Measurements from ENCODE around the gene SNRNP70. TPM values are rescaled to one million over a fixed set of nuclear protein-coding genes. Genes with fewer than 3 reads are reported as not detected.
"Not testable (repeated sequence)": the region's sequence is repeated elsewhere in the genome, so short reads cannot be mapped to it uniquely, and the experiment has no call there.

Gene SNRNP70
- total RNA-seq, 2 donors from 2014 or later: 185 to 346 TPM

DNA sequence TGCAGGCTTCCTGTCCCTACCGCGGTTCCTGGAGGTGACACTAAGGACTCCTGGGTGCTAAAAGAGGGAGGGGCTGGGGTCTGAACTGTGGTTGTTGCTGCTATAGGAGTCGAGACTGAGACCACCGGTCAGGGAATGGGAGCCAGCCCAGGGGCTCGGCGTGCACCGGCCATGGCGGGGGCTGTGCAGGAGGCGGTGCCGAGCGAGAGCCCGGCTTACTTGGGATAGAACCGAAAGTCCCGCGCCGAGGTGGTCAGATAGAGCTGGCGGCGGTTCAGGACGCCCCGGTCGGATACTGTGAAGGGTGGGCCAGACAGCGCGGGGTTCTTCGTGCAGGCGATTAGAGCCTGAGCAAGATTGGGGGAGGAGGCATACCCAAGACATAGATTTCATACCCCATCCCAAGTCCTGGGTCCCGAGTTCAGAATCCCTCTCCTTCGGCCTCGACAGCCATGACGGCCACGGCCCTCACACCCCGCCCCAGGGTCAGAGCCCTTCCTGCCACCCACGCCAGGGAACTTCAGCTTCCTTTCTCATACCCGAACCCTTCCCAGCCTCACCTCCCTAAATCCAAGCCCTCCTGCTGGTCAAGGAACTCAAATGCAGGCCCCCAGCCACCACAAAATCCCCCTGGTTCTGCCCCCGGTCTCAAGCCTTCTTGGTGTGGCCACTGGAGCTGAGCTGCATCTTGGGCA, 28.2 kb upstream of the SNRNP70 start:
- peaks cover 15% of the 10 kb centered on the region in 2 donors for H3K4me1 Mint-ChIP-seq (ENCODE audit: low read depth in 2 of 2)
- H3K9me3 Mint-ChIP-seq; DNase-seq (ENCODE audit: low spot score); H3K36me3 Mint-ChIP-seq: not testable (repeated sequence)
- H3K4me3 Mint-ChIP-seq: peak overlapping the region; percentile 82
- peaks cover 23 to 32% of the 10 kb centered on the region in 2 donors for H3K27me3 Mint-ChIP-seq
- peak overlapping the region in 1 of 2 donors; percentile 48 for H3K27ac Mint-ChIP-seq
- peak in 1 of 2 donors; percentile 26 for ATAC-seq

DNA sequence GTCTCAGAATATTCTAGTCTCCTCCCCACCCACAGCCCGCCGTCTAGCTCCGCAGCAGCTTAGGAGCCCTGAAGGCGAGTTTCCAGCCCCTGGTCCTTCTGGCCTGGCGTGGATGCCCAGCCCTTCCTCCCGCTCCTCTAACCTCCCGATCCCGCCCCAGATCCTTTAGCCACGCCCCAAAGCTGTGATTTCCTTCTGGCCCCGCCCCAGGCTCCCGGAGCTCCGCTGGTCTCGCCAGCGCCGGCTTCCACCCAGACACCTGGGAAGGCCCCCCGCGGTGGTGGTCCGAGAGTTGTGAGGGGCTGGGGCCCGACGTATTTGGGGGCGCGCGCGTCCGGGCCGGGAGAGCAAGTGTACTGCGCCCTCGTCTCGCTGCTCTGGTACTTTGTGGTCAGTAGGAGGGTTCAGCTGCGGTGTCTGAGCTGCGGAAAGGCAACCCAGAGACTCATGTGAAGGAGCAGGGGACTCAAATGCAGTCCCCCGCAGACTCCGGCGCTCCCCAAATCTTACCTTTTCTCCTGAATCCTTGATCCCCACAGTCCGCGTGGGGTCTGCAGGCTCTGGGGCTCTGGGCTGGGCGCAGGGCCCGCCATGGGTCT, 27.5 kb upstream of the SNRNP70 start, which contains the start of gene CGB7:
TSS of gene CGB7 (minus strand) at position 114 of the 599 bp plus-strand sequence. CDS start 2,374 bp downstream, outside the sequence.
- H3K27me3 Mint-ChIP-seq: peaks cover 23 to 32% of the 10 kb centered on the region in 2 donors
- peaks cover 15% of the 10 kb centered on the region in 2 donors for H3K4me1 Mint-ChIP-seq (ENCODE audit: low read depth in 2 of 2)
- ATAC-seq (peak; percentile 25 to 48), DNase-seq (ENCODE audit: low spot score) (no peak)
- H3K9me3 Mint-ChIP-seq: no peaks in the 10 kb centered on the region
- H3K4me3 Mint-ChIP-seq: peak within 1 kb of the TSS; percentile 82
- peak within 1 kb of the TSS in 1 of 2 donors; percentile 48 for H3K27ac Mint-ChIP-seq
- H3K36me3 Mint-ChIP-seq: no peaks in the 10 kb centered on the region

DNA sequence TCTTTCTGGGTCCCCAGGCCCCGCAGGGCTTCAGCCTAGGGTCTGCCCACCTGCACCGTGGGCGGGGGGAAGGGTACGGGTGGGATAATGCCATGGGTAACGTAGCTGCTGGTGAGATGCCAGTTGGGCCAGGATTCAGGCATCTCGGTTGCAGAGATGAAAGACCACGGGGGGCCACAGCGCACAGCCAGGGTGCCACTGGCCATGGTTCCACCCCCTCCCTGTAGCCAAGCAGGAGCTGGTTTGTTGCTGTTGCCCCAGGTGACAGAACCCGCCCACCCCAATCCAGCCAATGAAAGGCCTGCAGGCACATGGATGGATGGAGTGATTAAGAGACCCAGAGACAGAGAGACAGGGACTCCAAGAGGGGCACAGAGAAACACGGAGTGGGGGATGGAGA, 26.7 kb upstream of the SNRNP70 start:
- H3K4me1 Mint-ChIP-seq (ENCODE audit: low read depth in 2 of 2): peaks cover 15% of the 10 kb centered on the region in 2 donors
- DNase-seq (ENCODE audit: low spot score) (no peak), ATAC-seq (no peak)
- no peak overlapping the region for H3K4me3 Mint-ChIP-seq
- H3K36me3 Mint-ChIP-seq: no peaks in the 10 kb centered on the region
- no peaks in the 10 kb centered on the region for H3K9me3 Mint-ChIP-seq
- no peak overlapping the region for H3K27ac Mint-ChIP-seq
- peaks cover 25 to 32% of the 10 kb centered on the region in 2 donors for H3K27me3 Mint-ChIP-seq

DNA sequence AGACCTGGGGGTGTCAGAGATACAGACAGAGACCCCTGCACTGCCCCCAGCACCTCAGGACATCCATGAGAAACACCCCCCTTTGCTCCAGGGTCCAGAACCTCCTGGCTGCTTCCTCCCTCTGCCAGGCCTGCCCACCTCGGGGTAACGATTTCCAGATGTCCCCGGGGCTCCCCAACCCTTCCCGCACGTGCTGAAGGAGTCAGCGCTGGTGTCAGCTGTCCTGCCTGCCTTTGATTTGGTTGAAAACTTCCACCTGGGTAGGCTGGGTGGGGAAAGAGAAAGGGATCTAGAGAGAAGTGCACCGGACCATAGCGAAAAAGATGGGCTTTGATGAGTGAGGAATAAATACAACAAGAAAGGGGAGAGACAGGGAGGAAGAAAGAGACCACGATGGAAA, 26.2 kb upstream of the SNRNP70 start:
- Mint-ChIP-seq H3K36me3 (no peaks in the 10 kb centered on the region), H3K9me3 (no peaks in the 10 kb centered on the region), H3K27ac (no peak overlapping the region), H3K4me3 (no peak overlapping the region), H3K27me3 (peaks cover 25 to 32% of the 10 kb centered on the region in 2 donors), H3K4me1 (ENCODE audit: low read depth in 2 of 2) (peaks cover 15% of the 10 kb centered on the region in 2 donors)
- DNase-seq (ENCODE audit: low spot score) (no peak), ATAC-seq (no peak)

DNA sequence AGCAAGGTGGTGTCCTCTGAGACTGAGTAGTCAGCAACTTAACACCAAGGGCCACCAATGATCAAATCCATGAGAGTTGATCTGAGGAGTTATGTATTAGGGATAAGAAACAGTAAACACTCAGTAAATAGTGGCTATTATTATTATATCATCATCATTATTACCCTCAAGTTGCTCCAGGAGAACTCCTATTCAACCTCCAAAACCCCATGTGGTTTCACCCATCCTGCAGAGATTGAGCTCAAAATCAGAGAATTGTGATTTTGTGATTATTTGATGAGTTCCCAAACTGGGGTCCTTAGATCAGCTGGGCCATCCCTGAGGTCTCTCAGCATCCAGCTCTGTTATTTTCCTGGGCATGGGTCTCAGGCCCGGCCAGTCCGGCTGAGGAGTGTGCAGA, 24.3 kb upstream of the SNRNP70 start:
- no peak for ATAC-seq
- Mint-ChIP-seq H3K27me3 (peaks cover 31 to 41% of the 10 kb centered on the region in 2 donors), H3K4me1 (ENCODE audit: low read depth in 2 of 2) (peaks cover 15 to 20% of the 10 kb centered on the region in 2 donors), H3K36me3 (no peaks in the 10 kb centered on the region), H3K27ac (no peak overlapping the region), H3K4me3 (no peak overlapping the region), H3K9me3 (no peaks in the 10 kb centered on the region)
- DNase-seq (ENCODE audit: low spot score): no peak

DNA sequence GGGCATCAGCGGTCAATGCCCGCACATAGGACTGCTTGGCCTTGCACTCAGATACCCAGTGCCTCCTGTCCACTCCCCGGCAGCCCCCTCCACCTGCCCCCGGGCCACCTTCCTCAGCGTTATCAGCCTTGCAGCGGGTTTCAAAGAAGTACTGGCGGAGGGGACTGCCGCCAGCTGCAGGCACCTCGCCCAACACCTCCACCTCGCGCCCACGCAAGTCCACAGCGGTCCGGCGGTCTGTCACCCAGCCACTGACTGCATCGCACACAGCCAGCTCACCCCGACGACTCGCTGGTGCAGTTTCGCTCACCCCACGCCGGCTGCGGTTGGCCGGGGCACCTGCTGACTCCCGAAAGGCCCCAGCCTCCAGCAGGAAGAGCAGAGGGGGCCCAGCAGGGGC, 23.8 kb upstream of the SNRNP70 start:
- Mint-ChIP-seq H3K27ac (no peak overlapping the region), H3K27me3 (peaks cover 32 to 45% of the 10 kb centered on the region in 2 donors), H3K4me1 (ENCODE audit: low read depth in 2 of 2) (peaks cover 15 to 20% of the 10 kb centered on the region in 2 donors), H3K9me3 (no peaks in the 10 kb centered on the region), H3K36me3 (no peaks in the 10 kb centered on the region), H3K4me3 (no peak overlapping the region)
- ATAC-seq: peak; percentile 61 to 82
- peak; percentile 67 for DNase-seq (ENCODE audit: low spot score)

DNA sequence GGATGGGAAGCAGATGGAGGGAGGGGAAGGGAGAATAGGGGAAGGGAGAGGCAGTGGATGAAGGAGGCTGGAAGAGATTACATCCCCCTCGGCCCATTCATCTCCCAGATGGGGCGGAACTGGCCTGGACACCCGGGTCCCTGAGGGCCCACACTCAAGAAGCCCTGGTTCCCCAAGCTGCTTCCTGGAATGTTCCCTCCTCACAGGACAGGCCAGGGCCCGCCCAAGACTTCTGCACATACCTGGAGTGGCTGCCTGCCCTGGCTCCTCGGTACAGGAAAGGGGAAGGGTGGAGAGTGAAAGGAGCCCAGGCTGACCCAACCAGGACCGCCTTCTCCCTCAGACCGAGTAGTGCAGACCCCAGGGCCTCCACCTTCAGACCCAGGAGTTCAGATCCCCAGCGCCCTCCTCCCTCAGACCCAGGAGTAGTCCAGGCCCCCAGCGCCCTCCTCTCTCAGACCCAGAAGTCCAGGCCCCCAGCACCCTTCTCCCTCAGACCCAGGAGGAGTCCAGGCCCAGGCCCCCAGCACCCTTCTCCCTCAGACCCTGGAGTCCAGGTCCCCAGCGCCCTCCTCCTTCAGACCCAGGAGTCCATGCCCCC, 21.1 kb upstream of the SNRNP70 start:
- no peaks in the 10 kb centered on the region for H3K36me3 Mint-ChIP-seq
- ATAC-seq (no peak), DNase-seq (ENCODE audit: low spot score) (no peak)
- no peaks in the 10 kb centered on the region for H3K9me3 Mint-ChIP-seq
- no peak overlapping the region for H3K4me3 Mint-ChIP-seq
- H3K27me3 Mint-ChIP-seq: peaks cover 36 to 50% of the 10 kb centered on the region in 2 donors
- H3K27ac Mint-ChIP-seq: no peak overlapping the region
- H3K4me1 Mint-ChIP-seq (ENCODE audit: low read depth in 2 of 2): peaks cover 0 to 7% of the 10 kb centered on the region in 2 donors

DNA sequence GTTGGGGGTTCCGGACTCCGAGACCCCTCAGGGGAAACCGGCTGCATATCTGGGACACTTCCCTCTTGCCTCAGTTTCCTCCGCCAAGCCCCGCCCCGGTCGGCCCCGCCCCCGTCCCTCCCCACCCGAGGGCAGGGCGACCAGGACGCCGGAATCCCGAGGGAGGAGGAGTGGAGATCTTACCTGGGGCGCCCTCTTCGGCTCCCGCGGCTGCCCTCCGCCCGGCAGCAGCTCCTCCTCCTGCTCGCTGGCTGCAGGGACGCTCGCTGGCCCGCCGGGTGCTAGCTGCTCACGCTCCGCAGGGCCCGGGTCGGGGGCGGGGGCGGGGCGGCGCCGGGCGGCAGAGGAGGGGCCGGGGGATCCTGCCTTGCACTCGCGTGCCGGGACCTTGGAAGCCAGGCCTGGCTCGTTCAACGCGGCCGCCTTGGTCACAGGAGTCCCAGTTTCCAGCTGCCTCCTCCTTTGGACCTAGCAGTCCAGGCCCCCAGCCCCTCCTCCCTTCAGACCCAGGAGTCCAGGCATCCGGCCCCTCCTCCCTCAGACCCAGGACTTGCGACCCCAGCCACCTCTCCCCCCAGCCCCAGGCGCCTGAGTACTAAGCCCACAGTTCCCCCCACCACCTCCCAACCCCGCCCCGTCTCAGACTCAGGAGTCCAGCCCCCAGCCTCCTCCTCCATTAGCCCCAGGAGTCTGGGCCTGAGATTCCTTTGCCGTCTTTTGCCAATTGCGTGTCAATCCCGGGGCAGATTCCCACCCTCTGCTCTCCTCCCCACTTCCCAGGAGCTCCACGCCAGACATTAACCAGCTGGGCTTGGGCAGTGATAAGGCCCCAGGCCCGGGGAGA, 20.3 kb upstream of the SNRNP70 start, which contains the start of gene NTF4:
TSS of gene NTF4 (minus strand) at position 51 of the 844 bp plus-strand sequence. CDS start 2,821 bp downstream, outside the sequence.
- H3K4me3 Mint-ChIP-seq: no peak within 1 kb of the TSS
- peaks cover 0 to 7% of the 10 kb centered on the region in 2 donors for H3K4me1 Mint-ChIP-seq (ENCODE audit: low read depth in 2 of 2)
- ATAC-seq: no peak
- H3K36me3 Mint-ChIP-seq: no peaks in the 10 kb centered on the region
- H3K27ac Mint-ChIP-seq: no peak within 1 kb of the TSS
- DNase-seq (ENCODE audit: low spot score): no peak
- peaks cover 4% of the 10 kb centered on the region for H3K9me3 Mint-ChIP-seq
- H3K27me3 Mint-ChIP-seq: peaks cover 39 to 53% of the 10 kb centered on the region in 2 donors

DNA sequence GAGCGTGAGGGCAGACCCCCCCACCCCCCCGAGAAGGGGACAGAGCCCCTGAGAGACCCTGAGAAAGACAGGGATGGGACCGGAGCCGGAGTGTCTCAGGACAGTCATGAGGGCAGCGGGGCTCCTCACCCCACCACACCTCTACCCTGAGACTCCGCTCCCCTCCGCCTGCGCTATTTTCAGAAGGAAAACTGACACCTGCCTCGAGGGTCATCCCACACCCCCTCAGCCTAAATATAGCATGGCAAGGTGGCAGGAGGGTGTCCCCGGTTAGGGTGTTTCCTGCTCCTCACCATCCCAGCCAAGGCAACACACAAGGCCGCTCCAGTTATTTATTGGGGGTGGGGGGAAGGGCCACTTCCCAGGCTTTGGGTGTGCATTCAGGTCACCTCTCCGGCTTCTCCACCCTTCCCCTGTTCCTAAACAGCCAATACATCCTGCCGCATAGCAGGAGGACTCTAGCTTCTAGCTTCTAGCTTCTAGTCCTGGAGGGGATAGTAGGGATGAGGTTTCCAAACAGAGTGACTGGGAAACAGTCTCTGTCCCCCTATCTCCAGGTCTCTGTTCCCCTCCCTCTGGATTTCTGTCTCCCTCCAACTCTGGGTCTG, 19.2 kb upstream of the SNRNP70 start:
- H3K4me1 Mint-ChIP-seq (ENCODE audit: low read depth in 2 of 2): peaks cover 0 to 7% of the 10 kb centered on the region in 2 donors
- no peak overlapping the region for H3K27ac Mint-ChIP-seq
- H3K4me3 Mint-ChIP-seq: no peak overlapping the region
- H3K36me3 Mint-ChIP-seq: no peaks in the 10 kb centered on the region
- DNase-seq (ENCODE audit: low spot score) (no peak), ATAC-seq (no peak)
- H3K27me3 Mint-ChIP-seq: peaks cover 40 to 54% of the 10 kb centered on the region in 2 donors
- peaks cover 4% of the 10 kb centered on the region for H3K9me3 Mint-ChIP-seq

DNA sequence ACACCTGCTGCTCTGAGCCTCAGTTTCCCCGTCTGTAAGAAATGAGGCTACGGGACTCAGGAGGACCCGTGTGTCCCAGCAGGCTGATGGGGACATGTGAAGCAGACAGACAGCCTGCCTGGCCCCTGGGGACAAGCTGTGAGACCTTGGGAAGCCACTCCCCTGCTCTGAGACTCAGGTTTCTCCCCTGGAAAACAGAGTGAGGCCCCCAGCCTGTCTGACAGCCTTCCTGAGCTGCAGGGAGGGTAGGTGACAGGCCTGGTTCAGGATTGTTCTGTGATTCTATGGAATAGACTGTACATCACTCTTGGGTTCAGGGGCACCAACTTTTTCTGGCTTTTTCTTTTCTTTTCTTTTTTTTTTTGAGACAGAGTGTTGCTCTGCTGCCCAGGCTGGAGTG, 17.7 kb upstream of the SNRNP70 start:
- DNase-seq (ENCODE audit: low spot score): no peak
- no peak for ATAC-seq
- no peak overlapping the region for H3K27ac Mint-ChIP-seq
- H3K36me3 Mint-ChIP-seq: peaks cover 1% of the 10 kb centered on the region
- peaks cover under 1 to 4% of the 10 kb centered on the region in 2 donors for H3K4me1 Mint-ChIP-seq (ENCODE audit: low read depth in 2 of 2)
- peaks cover 41 to 52% of the 10 kb centered on the region in 2 donors for H3K27me3 Mint-ChIP-seq
- H3K4me3 Mint-ChIP-seq: no peak overlapping the region
- H3K9me3 Mint-ChIP-seq: peaks cover 4% of the 10 kb centered on the region

DNA sequence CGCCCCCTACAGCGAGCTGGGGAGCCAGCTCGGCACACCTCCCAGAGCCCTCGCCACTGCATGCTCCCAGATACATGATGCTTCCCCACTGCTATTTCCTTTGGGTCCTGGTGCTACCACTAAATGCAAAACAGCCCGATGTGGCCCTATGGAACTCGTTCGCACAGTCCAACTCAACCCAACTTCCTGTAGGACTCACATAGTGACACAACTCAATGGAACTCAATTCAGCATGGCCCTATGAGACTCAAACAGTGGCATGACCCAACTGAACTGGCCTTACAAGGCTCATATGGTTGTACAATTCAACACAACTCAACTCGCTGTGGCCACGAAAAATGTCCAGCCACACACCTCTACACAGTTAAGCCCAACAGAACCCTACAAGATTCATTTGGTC, 16.2 kb upstream of the SNRNP70 start:
- peaks cover 48 to 67% of the 10 kb centered on the region in 2 donors for H3K27me3 Mint-ChIP-seq
- DNase-seq (ENCODE audit: low spot score): no peak
- H3K36me3 Mint-ChIP-seq: peaks cover 13% of the 10 kb centered on the region
- peaks cover 11 to 13% of the 10 kb centered on the region in 2 donors for H3K4me1 Mint-ChIP-seq (ENCODE audit: low read depth in 2 of 2)
- H3K9me3 Mint-ChIP-seq: peaks cover 4% of the 10 kb centered on the region
- H3K4me3 Mint-ChIP-seq: no peak overlapping the region
- no peak for ATAC-seq
- H3K27ac Mint-ChIP-seq: no peak overlapping the region

DNA sequence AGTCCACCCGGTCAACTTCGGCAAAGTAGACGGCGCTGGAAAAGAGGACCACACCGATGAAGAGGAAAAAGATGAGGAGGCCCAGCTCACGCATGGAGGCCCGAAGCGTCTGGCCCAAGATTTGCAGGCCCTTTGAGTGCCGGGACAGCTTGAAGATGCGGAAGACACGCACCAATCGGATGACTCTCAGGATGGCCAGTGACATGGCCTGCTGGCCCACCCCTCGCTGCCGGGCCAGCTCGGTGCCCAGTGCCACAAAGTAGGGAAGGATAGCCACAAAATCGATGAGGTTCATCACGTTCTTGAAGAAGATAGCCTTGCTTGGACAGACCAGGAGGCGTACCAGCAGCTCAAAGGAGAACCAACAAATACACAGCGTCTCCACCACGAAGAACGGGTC, 14.8 kb upstream of the SNRNP70 start:
- peaks cover 13% of the 10 kb centered on the region for H3K36me3 Mint-ChIP-seq
- peaks cover 11 to 12% of the 10 kb centered on the region in 2 donors for H3K4me1 Mint-ChIP-seq (ENCODE audit: low read depth in 2 of 2)
- peaks cover 52 to 69% of the 10 kb centered on the region in 2 donors for H3K27me3 Mint-ChIP-seq
- ATAC-seq (no peak), DNase-seq (ENCODE audit: low spot score) (no peak)
- H3K9me3 Mint-ChIP-seq: peaks cover 4% of the 10 kb centered on the region
- H3K27ac Mint-ChIP-seq: no peak overlapping the region
- H3K4me3 Mint-ChIP-seq: no peak overlapping the region
